Hepatocyte (in vitro differentiated cells): ENCODE results near the gene NECAB2.

Experiments used
- CTCF ChIP-seq: fragments of 200-600 bp; sonication (generic); IDR thresholded peaks from 2 replicates; pipeline ENCODE4 v1.5.1; 2016; ENCODE audit warnings: antibody characterized with exemption, mild to moderate bottlenecking; ENCODE audit not compliant: poor library complexity
- EZH2 ChIP-seq: fragments of 200-600 bp; sonication (generic); IDR thresholded peaks from 2 replicates; pipeline ENCODE4 v1.6.1; 2016; ENCODE audit warnings: antibody characterized with exemption, mild to moderate bottlenecking, borderline replicate concordance

- no peak for TF ChIP-seq EZH2
- no peak for TF ChIP-seq CTCF
Measured at GRCh38 chr16:83925957-83926725, 41.9 kb upstream of the NECAB2 start.
